ENCODE measurements around the gene MYO1H. TPM values are rescaled to one million over a fixed set of nuclear protein-coding genes. Genes with fewer than 3 reads are reported as not detected.

MYO1H gene
- total RNA-seq, 4 donors from 2014 or later, result 0.13 to 0.88 (median 0.67) TPM; not detected in 1

DNA sequence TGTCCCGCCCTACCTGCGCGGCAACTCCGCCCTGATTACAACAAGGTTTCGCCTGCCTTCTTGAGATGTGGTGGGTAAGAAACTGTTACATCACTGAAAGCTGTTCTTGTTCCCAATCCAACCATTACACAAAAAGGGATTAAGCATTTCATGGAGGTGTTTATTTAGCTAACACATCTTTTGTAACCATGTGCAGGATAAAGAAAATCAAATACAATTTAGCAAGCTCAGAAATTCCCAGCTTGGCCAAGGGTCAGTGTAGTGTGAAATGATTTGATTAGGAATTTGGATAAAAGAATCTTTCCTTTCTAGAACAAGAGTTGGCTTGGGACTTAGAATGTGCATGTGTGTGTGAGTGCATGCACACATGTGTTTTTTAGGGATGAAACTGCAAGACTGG, 44.9 kb upstream of the MYO1H start:
- no peak for DNase-seq
- Histone ChIP-seq H3K27ac (no peak overlapping the region), H3K36me3 (no peaks in the 10 kb centered on the region), H3K9me3 (no peaks in the 10 kb centered on the region), H3K4me3 (replicated peaks in 1 of 3) (no peak overlapping the region), H3K4me1 (no peaks in the 10 kb centered on the region), H3K27me3 (no peaks in the 10 kb centered on the region)
- intact Hi-C loops (cut with DNase I), result no loop called here
- TF ChIP-seq POLR2A (IDR thresholded peaks at IDR 0.05), result no peak
- TF ChIP-seq, protein P1, sequence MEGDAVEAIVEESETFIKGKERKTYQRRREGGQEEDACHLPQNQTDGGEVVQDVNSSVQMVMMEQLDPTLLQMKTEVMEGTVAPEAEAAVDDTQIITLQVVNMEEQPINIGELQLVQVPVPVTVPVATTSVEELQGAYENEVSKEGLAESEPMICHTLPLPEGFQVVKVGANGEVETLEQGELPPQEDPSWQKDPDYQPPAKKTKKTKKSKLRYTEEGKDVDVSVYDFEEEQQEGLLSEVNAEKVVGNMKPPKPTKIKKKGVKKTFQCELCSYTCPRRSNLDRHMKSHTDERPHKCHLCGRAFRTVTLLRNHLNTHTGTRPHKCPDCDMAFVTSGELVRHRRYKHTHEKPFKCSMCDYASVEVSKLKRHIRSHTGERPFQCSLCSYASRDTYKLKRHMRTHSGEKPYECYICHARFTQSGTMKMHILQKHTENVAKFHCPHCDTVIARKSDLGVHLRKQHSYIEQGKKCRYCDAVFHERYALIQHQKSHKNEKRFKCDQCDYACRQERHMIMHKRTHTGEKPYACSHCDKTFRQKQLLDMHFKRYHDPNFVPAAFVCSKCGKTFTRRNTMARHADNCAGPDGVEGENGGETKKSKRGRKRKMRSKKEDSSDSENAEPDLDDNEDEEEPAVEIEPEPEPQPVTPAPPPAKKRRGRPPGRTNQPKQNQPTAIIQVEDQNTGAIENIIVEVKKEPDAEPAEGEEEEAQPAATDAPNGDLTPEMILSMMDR (IDR thresholded peaks at IDR 0.05), result no peak
- 79 to 85% methylated on average over 5 of the region's 5 CpGs for WGBS, 2 donors

DNA sequence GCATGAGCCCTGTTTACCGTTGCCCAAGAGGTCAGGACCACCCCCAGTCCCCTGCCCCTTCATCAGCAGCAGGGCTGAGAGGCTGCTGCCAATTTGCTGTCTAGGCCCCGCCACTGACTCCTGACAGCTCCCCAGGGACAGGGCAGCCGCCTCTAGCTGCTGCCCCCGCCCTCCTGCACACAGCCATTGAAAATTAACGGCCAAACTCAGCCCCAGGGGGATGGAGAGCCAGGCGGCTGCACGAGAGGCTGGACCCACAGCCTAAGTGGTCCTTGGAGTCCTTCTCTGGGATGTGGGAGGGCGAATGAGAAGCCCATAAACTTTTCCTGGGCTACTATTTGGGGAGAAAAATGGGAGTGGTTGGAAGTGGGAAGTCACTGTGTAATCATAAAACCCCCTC, 43.2 kb upstream of the MYO1H start:
- TF ChIP-seq, protein P1 (IDR thresholded peaks at IDR 0.05), result no peak
- TF ChIP-seq POLR2A (IDR thresholded peaks at IDR 0.05), result no peak

GRCh38 chr12:109305547-109305946, 42.2 kb upstream of the MYO1H start:
- 69 to 70% methylated on average over 6 of the region's 6 CpGs for WGBS, 2 donors
- intact Hi-C loops (cut with DNase I), result no loop called here
- Histone ChIP-seq H3K36me3 (no peaks in the 10 kb centered on the region), H3K4me3 (replicated peaks in 1 of 3) (no peak overlapping the region), H3K27ac (no peak overlapping the region), H3K9me3 (no peaks in the 10 kb centered on the region), H3K27me3 (peaks cover 8% of the 10 kb centered on the region), H3K4me1 (peaks cover 8 to 14% of the 10 kb centered on the region in 2 donors)
- no peak for DNase-seq
- no peak for TF ChIP-seq POLR2A (IDR thresholded peaks at IDR 0.05)
- TF ChIP-seq, protein P1 (IDR thresholded peaks at IDR 0.05), result no peak

More for the DNA sequence above, 43.2 kb upstream of the MYO1H start:
- Histone ChIP-seq H3K27me3 (peaks cover 8% of the 10 kb centered on the region), H3K27ac (no peak overlapping the region), H3K36me3 (no peaks in the 10 kb centered on the region), H3K4me3 (replicated peaks in 1 of 3) (no peak overlapping the region), H3K9me3 (no peaks in the 10 kb centered on the region), H3K4me1 (peaks cover 8 to 9% of the 10 kb centered on the region in 2 donors)
- no peak for DNase-seq
- 46 to 56% methylated on average over 4 to 8 of the region's 8 CpGs for WGBS, 2 donors
- intact Hi-C loops (cut with DNase I), result no loop called here

GRCh38 chr12:109307051-109307450, 40.6 kb upstream of the MYO1H start:
- H3K36me3 ChIP-seq, result no peaks in the 10 kb centered on the region

More at GRCh38 chr12:109307051-109307450, 40.6 kb upstream of the MYO1H start:
- no peak overlapping the region for H3K4me3 ChIP-seq (replicated peaks in 1 of 3)
- H3K9me3 ChIP-seq, result no peaks in the 10 kb centered on the region
- peaks cover 8 to 14% of the 10 kb centered on the region in 2 donors for H3K4me1 ChIP-seq
- DNase-seq, result no peak
- H3K27me3 ChIP-seq, result peaks cover 8% of the 10 kb centered on the region
- 58 to 81% methylated on average over 5 to 7 of the region's 9 CpGs for WGBS, 2 donors
- intact Hi-C loops (cut with DNase I), result no loop called here
- TF ChIP-seq, protein P1 (IDR thresholded peaks at IDR 0.05), result no peak
- no peak for TF ChIP-seq POLR2A (IDR thresholded peaks at IDR 0.05)
- H3K27ac ChIP-seq, result no peak overlapping the region
